ENCODE measurements around the gene UVRAG. TPM values are rescaled to one million over a fixed set of nuclear protein-coding genes. Genes with fewer than 3 reads are reported as not detected.

The UVRAG gene
- polyA plus RNA-seq, 4 donors: 17.1 to 21.4 (median 18.3) TPM

DNA sequence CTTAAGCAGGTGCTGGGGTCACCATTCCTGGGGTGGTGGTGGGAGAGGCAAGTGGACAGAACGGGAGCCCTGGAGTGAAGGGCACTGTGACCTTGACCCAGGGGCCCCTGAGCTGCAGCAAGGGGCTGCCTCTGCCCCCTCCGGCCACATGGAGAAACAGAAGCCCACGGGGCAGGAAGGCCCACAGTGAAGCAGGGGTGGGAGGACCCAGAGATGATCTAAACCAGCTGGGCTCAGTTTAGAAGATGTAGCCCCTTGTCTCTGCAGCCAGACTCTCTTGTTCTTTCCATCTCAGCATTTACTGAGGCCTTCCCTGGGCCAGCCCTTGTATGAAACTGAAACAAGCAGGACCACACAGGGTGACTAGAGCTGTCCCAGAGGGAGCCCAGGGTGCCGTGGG lies 360.8 kb downstream of the UVRAG start:
- no peak for DNase-seq (ENCODE audit: low read depth in 4 of 4, low spot score in 3 of 4)

DNA sequence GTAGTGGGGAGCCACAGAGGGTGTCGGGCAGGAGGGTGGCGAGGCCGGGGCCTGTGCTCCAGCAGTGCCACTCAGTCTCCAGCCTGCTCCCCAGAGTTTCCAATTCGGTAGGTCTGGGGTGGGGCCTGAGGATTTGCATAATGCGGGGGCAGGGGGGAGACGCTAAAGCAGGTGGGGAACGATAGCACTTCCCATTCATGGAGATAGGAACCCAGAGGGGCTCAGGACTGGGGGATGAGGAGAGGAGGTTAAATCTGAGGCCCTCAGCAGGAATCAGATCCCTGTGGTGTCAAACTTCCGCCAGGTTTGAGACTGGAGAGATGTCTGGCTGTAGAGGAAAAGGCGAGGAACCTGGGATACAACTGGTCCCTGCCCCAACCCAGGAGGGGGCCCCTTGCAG lies 361.5 kb downstream of the UVRAG start:
- DNase-seq (ENCODE audit: low read depth in 4 of 4, low spot score in 3 of 4): no peak

DNA sequence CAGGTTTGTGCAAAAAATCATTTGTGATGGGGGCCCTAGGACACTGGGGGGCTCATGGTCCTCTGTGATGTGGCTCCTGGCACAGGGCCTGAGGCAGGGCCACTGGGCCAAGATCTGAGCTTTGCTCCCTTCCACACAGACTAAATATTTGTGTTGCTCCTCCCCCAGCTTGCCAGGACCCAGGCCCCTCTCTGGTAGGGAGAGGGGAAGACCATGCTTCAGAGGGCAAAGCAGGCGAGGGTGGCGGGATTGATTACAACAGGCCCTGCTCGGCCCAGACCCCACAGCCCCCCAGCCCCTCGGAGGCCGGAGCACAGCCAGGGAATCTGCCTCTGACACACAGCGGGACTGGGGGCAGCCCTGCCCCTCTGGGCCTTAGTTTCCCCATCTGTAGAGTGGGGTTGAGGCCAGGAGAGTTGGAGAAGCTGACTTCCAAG lies 362.3 kb downstream of the UVRAG start:
- no peak for DNase-seq (ENCODE audit: low read depth in 4 of 4, low spot score in 3 of 4)

DNA sequence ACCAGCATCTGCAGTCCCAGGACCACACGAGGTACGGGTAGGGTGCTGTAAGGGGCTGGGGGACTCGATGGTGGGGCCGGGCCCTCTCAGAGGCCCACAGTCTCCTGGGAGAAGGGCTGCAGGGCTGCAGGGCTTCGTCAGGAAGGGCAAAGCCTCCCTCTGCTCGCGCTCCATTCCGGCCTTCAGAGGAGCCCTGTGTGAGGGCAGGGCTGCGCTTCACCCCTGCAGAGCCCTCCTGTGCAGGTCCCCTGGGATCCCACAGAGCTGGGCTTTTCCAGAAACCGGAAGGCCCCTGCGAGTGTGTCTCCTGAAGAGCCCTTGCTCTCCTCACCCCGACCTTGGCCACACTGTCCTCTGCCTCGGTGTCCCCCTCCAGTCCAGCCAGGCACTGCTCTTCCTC lies 364.1 kb downstream of the UVRAG start:
- DNase-seq (ENCODE audit: low read depth in 4 of 4, low spot score in 3 of 4): no peak

DNA sequence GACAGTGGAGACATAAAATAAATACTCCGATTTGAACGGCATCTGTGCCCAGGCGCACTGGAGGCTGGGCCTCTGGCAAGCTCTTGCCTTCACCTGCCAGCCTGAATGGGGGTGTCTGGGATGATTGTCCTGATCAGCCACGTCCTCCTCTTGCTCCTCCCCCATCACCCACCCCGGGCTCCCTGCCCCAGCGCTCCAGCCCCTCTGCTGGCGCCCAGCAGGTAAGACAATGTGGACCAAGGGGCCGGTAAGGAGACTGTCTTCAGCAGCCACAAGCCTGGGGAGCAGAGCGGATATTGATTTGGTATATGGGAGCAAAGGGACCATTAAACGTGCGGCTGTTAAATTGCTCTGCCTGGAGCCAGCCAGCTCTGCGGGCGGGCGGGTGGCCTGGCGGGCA lies 366.4 kb downstream of the UVRAG start:
- DNase-seq (ENCODE audit: low read depth in 4 of 4, low spot score in 3 of 4): no peak

DNA sequence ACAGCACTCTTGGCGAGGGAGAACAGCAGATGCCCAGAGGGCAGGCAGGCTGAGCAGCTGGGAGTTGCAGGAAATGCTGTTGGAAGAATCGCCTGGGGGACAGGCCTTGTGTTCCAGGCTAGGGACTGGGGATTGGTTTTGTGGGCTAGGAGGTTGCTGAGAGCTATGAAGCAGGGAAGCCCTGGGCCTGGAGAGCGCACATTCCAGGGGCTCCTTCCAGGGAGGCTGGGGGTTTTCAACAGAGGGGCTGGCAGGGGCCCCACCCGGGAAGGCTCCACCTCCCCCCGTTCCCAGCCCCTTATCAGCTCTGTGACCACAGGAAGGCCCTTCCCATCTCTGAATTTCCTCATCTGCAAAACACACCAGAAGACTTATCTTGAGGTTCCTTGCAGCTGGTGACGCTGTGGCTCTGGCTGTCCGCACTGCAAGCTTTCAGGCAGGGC lies 369.6 kb downstream of the UVRAG start:
- DNase-seq (ENCODE audit: low read depth in 4 of 4, low spot score in 3 of 4): no peak

DNA sequence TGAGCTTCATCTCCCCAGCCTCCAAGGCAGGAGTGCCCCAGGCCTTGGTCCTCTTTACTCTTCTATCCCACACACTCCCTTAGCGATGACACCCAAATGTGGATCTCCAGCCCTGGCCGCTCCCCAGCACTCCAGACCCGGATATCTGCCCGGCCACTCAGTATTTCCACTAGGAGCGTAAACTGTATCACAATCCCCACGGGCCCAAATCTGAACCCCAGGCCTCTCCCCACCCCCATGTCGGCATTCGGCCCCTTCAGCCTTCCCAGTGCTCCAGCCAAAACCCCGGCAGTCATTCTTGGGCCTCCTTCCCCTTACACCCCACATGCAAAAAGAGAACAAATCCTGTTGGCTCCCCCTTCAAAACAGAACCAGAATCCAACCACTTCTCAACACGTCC lies 370.5 kb downstream of the UVRAG start:
- no peak for DNase-seq (ENCODE audit: low read depth in 4 of 4, low spot score in 3 of 4)

DNA sequence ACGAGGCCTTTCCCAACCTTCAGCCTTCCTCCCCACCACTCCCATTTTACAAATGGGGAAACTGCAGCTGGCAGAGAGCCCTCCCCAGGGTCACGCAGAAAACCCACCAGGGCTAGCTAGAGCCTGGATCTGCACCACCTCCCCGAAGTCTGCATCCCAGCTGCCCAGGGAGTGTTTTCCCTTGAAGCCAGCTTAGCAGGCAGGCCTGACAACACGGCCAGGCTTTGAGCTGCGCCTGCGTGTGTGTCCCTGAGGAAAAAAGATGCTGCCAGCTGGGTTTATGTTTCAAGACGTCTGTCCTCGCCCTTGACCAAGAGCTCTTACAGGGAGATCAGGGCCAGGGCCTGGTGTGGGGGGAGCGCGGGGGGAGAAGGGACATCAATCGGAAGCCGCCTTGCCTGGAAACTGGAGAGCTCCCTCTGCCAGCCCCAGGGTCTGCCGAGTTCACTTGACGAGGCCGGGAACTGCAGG lies 371.0 kb downstream of the UVRAG start:
- DNase-seq (ENCODE audit: low read depth in 4 of 4, low spot score in 3 of 4): peak in 1 of 4 donors; percentile 68

DNA sequence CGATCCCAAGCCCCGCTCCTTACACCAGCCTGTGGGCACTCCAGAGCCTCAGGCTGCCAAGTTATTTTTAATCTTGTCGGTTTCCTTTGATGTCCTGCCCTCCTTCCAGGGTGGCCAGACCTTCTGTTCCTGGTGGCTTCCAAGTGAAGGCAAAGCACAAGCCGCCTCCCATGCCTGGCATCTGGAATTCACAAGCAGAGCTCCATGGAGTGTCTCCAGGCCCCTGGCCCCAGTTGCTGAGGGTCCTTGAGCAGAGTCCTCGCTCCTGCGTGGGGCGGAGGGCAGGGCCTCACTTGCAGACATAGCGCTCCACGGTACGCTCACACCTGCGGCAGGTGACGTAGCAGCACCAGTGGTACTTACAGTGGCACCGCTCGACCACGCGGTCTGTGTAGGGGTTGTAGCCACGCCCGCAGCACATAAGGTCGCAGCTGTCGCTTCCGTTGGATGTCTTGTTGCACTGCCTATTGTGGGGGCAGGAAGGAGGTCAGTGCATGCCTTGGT lies 371.8 kb downstream of the UVRAG start:
- DNase-seq (ENCODE audit: low read depth in 4 of 4, low spot score in 3 of 4): no peak

DNA sequence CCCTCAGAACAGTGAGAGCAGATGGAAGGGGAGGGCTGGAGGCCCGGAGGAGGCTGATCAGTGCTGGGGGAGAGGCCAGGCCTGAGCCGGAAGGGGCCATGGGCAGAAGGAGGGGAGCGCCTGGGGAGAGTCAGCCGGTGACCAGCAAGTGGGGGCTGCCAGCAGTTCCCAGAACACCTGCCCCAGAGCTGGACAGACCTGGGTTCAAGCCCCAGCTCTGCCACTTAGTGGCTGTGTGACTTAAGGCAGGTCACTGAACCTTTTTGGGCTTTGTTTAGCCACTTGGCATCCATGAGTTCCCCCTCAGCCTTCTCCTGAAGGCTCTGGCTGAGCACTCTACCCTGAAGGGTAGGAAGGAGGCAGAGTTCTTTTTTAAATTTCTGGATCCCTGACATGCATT lies 373.9 kb downstream of the UVRAG start:
- DNase-seq (ENCODE audit: low read depth in 4 of 4, low spot score in 3 of 4): no peak

DNA sequence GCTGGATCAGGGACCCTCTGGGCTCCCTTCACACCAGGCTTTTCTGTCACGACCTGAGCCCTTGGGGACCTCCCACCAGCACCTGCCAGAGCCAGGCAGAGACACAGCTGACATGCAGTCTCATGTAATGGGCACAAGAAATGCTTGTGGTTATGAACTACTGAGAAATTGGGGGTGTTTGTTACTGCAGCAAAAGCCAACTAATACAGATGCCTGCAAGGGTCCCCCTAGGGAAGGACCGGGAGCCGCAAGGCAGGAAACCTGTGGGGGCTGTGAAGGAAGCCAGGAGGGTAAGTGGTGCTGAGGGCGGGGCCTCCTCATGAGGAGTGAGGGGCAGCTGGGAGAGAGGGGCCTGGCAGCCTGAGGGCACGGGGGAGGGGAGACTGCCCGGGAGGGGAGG lies 374.7 kb downstream of the UVRAG start:
- no peak for DNase-seq (ENCODE audit: low read depth in 4 of 4, low spot score in 3 of 4)

DNA sequence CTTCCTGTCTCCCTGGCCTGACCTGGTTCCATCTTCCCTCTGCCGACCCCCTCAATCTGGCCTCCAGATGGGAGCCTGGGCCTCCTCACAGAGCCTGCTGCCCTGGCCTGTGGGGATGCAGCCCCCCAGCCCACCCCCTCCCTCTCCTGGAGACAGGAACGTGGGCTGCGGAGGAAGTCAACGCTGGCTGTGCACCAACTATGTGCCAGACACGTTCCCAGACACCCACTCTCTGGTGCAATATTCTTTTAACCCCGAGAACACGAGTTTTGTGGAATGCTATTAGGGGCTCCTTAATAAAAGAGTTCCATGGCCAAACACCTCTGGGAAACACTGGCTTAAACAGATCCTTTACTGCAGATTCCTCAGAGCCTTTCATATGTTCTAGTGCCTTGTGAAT lies 375.4 kb downstream of the UVRAG start:
- no peak for DNase-seq (ENCODE audit: low read depth in 4 of 4, low spot score in 3 of 4)

Other genes with a start within 250 kb of the UVRAG start
- 10 to 100 TPM in 2 of 4 donors, 1 to 10 TPM in 2; 8.3 to 12.5 (median 9.6) TPM for gene MAP6, start 146.2 kb upstream of the UVRAG start, polyA plus RNA-seq (ENCODE audit: insufficient read length in 4 of 4)
- 1 to 10 TPM in 2 of 4 donors, under 1 TPM in 2; 0.22 to 1.8 (median 0.76) TPM for gene MOGAT2, start 97.4 kb upstream of the UVRAG start, polyA plus RNA-seq (ENCODE audit: insufficient read length in 4 of 4)
- gene DGAT2, start 46.4 kb upstream of the UVRAG start, polyA plus RNA-seq (ENCODE audit: insufficient read length in 4 of 4): 1 to 10 TPM; 2.2 to 4.7 (median 3.8) TPM